Neural cell (in vitro differentiated cells): Measurements from ENCODE around the gene CLCA1.

Source experiments
- EP300 ChIP-seq: fragments of 450-650 bp; conservative IDR thresholded peaks from 2 replicates; pipeline ENCODE4 v1.6.1; 2014; ENCODE audit warnings: antibody characterized with exemption, mild to moderate bottlenecking, moderate library complexity; ENCODE audit not compliant: poor library complexity, severe bottlenecking
- POLR2AphosphoS5 ChIP-seq: IDR thresholded peaks from 2 replicates; pipeline ENCODE4 v1.6.1; 2012
- TF ChIP-seq, protein P1 (sequence below): fragments of 450-650 bp; IDR thresholded peaks from 2 replicates; pipeline ENCODE4 v1.5.1; 2014; ENCODE audit warnings: antibody characterized with exemption, mild to moderate bottlenecking, moderate library complexity; ENCODE audit not compliant: poor library complexity, severe bottlenecking

DNA sequence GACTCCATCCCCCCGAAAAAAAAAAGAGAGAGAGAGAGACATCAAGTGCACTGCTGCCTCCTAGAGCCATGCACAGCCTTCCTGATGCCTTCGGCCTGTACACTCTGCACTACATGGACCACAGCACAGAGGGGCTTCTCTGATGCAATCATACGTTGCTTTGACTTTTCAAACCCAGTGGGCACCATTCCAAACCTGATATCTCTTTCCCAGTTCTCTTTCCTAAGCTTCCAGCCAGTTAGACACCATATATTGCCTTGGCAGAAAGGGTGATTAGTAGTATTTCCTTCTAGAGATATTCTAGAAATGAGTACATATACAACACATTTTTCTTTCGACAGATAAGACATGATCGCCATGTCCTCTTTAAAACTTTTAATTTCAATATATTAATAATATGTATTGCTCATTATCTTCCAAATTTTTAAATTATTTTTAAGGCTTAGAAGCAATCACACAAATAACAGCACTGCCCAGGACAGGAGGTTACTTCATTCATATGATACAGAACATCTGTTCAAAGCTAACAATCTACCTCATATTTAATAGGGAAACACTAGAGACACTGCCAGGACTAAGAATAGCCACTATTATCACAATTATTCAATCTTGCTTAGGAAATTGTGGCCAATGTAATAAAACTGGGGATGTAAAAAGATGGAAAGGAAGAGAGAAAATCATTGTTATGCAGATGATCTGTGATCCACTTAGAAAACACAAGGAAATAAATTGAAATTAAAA lies 9.9 kb downstream of the CLCA1 start:
- TF ChIP-seq POLR2AphosphoS5 (no peak), EP300 (no peak)
- TF ChIP-seq, protein P1, sequence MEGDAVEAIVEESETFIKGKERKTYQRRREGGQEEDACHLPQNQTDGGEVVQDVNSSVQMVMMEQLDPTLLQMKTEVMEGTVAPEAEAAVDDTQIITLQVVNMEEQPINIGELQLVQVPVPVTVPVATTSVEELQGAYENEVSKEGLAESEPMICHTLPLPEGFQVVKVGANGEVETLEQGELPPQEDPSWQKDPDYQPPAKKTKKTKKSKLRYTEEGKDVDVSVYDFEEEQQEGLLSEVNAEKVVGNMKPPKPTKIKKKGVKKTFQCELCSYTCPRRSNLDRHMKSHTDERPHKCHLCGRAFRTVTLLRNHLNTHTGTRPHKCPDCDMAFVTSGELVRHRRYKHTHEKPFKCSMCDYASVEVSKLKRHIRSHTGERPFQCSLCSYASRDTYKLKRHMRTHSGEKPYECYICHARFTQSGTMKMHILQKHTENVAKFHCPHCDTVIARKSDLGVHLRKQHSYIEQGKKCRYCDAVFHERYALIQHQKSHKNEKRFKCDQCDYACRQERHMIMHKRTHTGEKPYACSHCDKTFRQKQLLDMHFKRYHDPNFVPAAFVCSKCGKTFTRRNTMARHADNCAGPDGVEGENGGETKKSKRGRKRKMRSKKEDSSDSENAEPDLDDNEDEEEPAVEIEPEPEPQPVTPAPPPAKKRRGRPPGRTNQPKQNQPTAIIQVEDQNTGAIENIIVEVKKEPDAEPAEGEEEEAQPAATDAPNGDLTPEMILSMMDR = no peak
